NB4 (cell line): ENCODE results near the gene C1GALT1C1L.

Experiments
- DNase-seq: peaks from one replicate; pipeline ENCODE4 v3.0.0; 2010; ENCODE audit warnings: low read depth
- H3K4me3 ChIP-seq: one replicate; pipeline ENCODE4 v1.5.1; 2011; ENCODE audit warnings: mild to moderate bottlenecking, low read depth, low read length, moderate library complexity
- CTCF ChIP-seq: IDR thresholded peaks from one replicate; pipeline ENCODE4 v1.5.1; 2012; ENCODE audit warnings: low read depth, low read length
- MYC ChIP-seq: IDR thresholded peaks from 2 replicates; pipeline ENCODE4 v1.6.1; 2011; ENCODE audit warnings: low read depth, low read length
- POLR2A ChIP-seq: IDR thresholded peaks from 2 replicates; pipeline ENCODE4 v1.6.1; 2011; ENCODE audit warnings: mild to moderate bottlenecking; ENCODE audit not compliant: insufficient read length; ENCODE audit errors: extremely low read depth
- TF ChIP-seq, protein P1 (sequence below): IDR thresholded peaks from 2 replicates; pipeline ENCODE4 v1.6.1; 2011; ENCODE audit warnings: low read depth, low read length

Gene C1GALT1C1L

DNA sequence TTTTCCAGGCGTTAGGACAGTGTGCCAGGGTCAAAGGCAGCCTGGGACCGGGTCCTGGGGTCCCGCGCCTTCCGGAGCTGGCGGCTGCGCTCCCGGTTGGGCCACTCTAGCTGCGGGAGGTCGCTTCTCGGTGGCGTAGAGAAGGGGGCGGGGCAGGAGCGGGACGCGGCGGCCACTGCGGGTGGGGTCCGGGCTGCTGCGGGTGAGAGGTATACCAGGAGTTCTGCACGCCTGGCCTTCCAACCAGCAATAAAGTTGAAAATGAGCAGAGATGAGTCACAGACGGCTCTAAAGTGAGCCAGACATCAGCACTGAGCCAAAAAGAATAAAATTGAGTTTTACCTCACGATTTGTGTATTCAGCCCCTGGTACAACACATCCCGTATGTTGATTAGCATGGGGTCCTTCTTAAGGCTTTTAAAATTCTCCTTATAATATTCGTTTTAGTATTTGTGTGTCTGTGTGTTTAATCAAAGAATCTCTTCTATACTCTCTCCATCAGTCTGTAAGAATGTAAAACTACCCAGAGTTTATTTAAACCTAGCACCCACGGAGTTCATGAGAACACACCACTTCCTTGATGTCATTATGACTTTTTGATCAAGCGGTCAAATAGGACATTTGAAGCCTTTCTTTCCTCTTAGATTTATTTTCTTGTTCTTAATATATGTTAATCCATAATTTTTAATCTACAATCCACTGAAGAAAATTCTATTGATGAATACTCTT lies at the start of gene C1GALT1C1L:
C1GALT1C1L (minus strand) TSS at position 108 of the 729 bp plus-strand sequence; CDS start at position 1, 107 bp downstream.
- peak; percentile 79 for DNase-seq
- H3K4me3 ChIP-seq, result peak within 1 kb of the TSS; percentile 77
- TF ChIP-seq POLR2A (no peak), CTCF (no peak), MYC (no peak)
- TF ChIP-seq, protein P1, sequence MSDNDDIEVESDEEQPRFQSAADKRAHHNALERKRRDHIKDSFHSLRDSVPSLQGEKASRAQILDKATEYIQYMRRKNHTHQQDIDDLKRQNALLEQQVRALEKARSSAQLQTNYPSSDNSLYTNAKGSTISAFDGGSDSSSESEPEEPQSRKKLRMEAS, result no peak

DNA sequence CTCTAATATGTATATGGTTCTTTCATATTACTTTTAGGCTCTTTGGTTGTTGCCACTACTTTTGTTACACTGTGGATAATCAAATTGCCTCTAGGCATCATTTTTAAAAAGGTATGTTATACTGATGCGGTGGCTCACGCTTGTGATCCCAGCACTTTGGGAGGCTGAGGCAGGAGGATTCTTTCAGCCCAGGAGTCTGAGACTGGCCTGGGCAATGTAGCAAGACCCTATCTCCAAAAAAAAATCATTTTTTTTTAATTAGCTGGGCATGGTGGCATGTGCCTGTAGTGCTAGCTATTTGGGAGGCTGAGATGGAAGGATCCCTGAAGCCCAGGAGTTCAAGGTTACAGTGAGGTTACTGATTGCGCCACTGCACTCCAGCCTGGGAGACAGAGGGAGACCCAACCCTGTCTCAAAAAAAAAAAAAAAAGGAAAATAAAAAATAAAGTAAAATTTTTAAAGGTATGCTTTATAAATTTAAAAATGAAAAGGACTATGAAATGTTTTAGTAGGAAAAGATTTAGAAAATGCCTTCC lies 49.5 kb upstream of the C1GALT1C1L start:
- H3K4me3 ChIP-seq, result no peak overlapping the region
- TF ChIP-seq MYC (no peak), CTCF (no peak), POLR2A (no peak)
- TF ChIP-seq, protein P1, result no peak
- DNase-seq, result no peak

DNA sequence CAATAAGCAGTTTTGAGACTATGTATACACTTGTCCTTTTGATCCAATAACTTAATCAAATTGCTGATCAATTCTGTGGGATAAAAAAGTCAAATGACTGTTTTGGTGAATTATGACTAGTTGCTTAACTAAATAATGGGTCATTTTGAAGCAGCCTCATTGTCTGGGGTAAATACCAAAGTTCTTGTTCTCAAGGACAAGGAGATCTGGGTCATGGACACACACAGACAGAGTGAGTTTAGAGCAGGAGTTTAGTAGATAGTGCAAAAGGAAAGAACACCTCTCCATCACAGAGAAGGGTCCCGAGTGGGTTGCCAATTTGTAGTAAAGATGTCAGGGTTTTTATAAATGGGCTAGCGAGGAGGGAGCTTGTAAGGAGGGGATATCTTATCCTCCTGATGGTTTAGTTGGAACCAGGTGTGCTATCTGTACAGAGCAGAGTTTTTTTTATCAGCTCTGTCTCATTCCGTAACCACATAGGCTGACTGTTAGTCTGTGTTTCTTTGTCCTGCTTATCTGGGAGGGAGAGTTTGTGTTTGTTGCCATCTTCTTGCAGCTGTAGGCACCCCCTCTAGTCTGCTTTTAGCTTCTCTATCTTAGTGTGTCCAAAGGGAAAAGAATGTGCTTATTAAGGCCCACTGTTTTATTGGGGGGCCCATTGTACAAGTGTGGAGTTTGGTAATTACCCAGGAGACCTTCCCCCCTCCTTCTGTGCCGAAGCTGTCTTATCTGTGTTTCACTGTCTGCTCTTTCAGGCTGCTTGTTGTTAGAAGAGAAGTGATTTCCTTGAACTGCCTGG lies 48.7 kb upstream of the C1GALT1C1L start:
- no peak for TF ChIP-seq MYC
- no peak for TF ChIP-seq CTCF
- TF ChIP-seq, protein P1, result no peak
- no peak for TF ChIP-seq POLR2A
- no peak overlapping the region for H3K4me3 ChIP-seq
- DNase-seq, result no peak

DNA sequence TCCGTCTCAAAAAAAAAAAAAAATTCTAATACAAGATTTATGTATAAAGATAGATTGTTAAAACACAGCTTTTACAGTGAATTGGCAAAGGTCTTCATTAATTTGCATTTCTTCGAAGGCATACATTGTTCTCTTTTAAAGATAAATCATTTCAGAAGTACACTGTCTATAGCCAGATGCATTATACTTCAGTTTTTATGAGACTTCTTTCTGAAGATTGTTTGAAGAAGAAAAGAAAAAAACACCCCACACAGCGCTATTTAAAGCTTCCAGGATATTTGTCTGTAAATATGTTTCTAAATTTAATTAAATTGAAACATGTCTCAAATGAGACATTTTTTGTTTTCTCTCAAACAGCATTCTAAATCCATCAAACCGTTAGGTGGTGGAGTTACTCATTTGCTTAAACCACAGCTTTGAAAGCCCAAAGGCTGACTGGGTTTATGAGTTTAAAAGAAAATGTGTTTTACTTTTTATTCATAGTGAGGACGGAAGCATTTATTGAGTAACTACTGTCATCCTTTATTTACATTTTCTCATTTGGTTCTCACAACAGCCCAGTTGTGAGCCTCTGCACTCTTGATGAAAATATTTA lies 42.4 kb upstream of the C1GALT1C1L start:
- H3K4me3 ChIP-seq, result no peak overlapping the region
- no peak for DNase-seq
- TF ChIP-seq CTCF (no peak), POLR2A (no peak)
- TF ChIP-seq, protein P1, result no peak

GRCh38 chr2:43717322-43717721 lies 41.1 kb upstream of the C1GALT1C1L start:
- TF ChIP-seq POLR2A, result no peak
- peak; percentile 13 for DNase-seq
- H3K4me3 ChIP-seq, result no peak overlapping the region
